SK-N-SH (cell line): ENCODE results near the gene SCTR. TPM values are rescaled to one million over a fixed set of nuclear protein-coding genes. Genes with fewer than 3 reads are reported as not detected.

Source experiments
- CTCF ChIA-PET: fragments of 300-600, 350-600 bp; formaldehyde crosslinking; extraction: SDS; loops from one replicate; lab custom pipeline; 2021; lab: Yijun Ruan, JAX
- POLR2A ChIA-PET: fragments of 350-600 bp; sonication (Branson Sonifier 250); formaldehyde crosslinking; extraction: SDS; loops from one replicate; lab custom pipeline; 2020; ENCODE audit warnings: antibody characterized with exemption, inconsistent platforms; lab: Yijun Ruan, JAX
- DNase-seq: peaks from one replicate; pipeline ENCODE4 v3.0.0; 2012
- H2AFZ ChIP-seq: fragments of 200-600 bp; sonication (generic); 2 replicates; pipeline ENCODE4 v1.8.1; 2016; ENCODE audit warnings: antibody characterized with exemption, mild to moderate bottlenecking, low read depth
- H3F3A ChIP-seq: fragments of 200-600 bp; sonication (generic); replicated peaks from 2 replicates; pipeline ENCODE3; 2016; ENCODE audit warnings: antibody characterized with exemption, mild to moderate bottlenecking; ENCODE audit not compliant: insufficient read depth
- H3K27ac ChIP-seq, 2 experiments: fragments of 200-500 bp in 1 of 2; fragments of 200-600 bp in 1 of 2; sonication (Bioruptor generic) in 1 of 2; sonication (generic), shearing (Covaris generic) in 1 of 2; 2 replicates each; pipeline versions ENCODE4 v1.5.1 to v1.6.1; 2014 to 2016; ENCODE audit warnings: low read depth in 2 of 2, inconsistent platforms in 1 of 2, low read length in 1 of 2, mild to moderate bottlenecking in 1 of 2, mixed read lengths in 1 of 2
- H3K27me3 ChIP-seq: fragments of 200-600 bp; sonication (generic), shearing (Covaris generic); 2 replicates; pipeline ENCODE4 v1.6.1; 2016; ENCODE audit warnings: mixed run types; ENCODE audit not compliant: insufficient read depth
- H3K36me3 ChIP-seq, 2 experiments: fragments of 200-500 bp in 1 of 2; fragments of 200-600 bp in 1 of 2; sonication (Bioruptor generic) in 1 of 2; sonication (generic) in 1 of 2; replicated peaks in 1 of 2; 2 replicates each; pipeline versions ENCODE3 to v1.5.1; 2014 to 2016; ENCODE audit warnings: low read length in 1 of 2, mild to moderate bottlenecking in 1 of 2; ENCODE audit not compliant: insufficient read depth in 2 of 2, control insufficient read depth in 1 of 2
- H3K4me1 ChIP-seq, 2 experiments: fragments of 200-500 bp in 1 of 2; fragments of 200-600 bp in 1 of 2; sonication (Bioruptor generic) in 1 of 2; sonication (generic), shearing (Covaris generic) in 1 of 2; 2 replicates each; pipeline versions ENCODE4 v1.5.1 to v1.6.1; 2014 to 2016; ENCODE audit warnings: low read depth in 1 of 2, low read length in 1 of 2, mixed run types in 1 of 2; ENCODE audit not compliant: insufficient read depth in 2 of 2, control insufficient read depth in 1 of 2
- H3K4me2 ChIP-seq: fragments of 200-600 bp; sonication (generic), shearing (Covaris generic); 2 replicates; pipeline ENCODE4 v1.6.1; 2017; ENCODE audit warnings: mixed run types
- H3K4me3 ChIP-seq, 2 experiments: fragments of 200-500 bp in 1 of 2; fragments of 200-600 bp in 1 of 2; sonication (Bioruptor generic) in 1 of 2; sonication (generic), shearing (Covaris generic) in 1 of 2; 2 replicates each; pipeline versions ENCODE4 v1.5.1 to v1.8.1; 2014 to 2016; ENCODE audit warnings: low read depth in 2 of 2, inconsistent platforms in 1 of 2, low read length in 1 of 2, mild to moderate bottlenecking in 1 of 2, mixed read lengths in 1 of 2, moderate library complexity in 1 of 2
- H3K79me2 ChIP-seq: fragments of 200-600 bp; sonication (generic); 2 replicates; pipeline ENCODE4 v1.8.1; 2017; ENCODE audit warnings: mild to moderate bottlenecking; ENCODE audit not compliant: insufficient read depth
- H3K9ac ChIP-seq: fragments of 200-600 bp; sonication (generic); 2 replicates; pipeline ENCODE4 v1.6.1; 2017; ENCODE audit warnings: mixed run types
- H3K9me2 ChIP-seq: fragments of 200-600 bp; sonication (generic); 2 replicates; pipeline ENCODE4 v1.6.1; 2017; ENCODE audit warnings: mixed run types
- H3K9me3 ChIP-seq: fragments of 200-600 bp; sonication (generic); 2 replicates; pipeline ENCODE4 v1.6.1; 2017; ENCODE audit warnings: mixed run types, mild to moderate bottlenecking, moderate library complexity
- H4K20me1 ChIP-seq: fragments of 200-600 bp; sonication (generic); 2 replicates; pipeline ENCODE4 v1.6.1; 2017; ENCODE audit warnings: mild to moderate bottlenecking, mixed run types; ENCODE audit not compliant: insufficient read depth
- CHD2 ChIP-seq: fragments of 150-350 bp; IDR thresholded peaks from 2 replicates; pipeline ENCODE4 v1.6.1; 2018; ENCODE audit warnings: low read length; ENCODE audit not compliant: partially characterized antibody
- ELF1 ChIP-seq: IDR thresholded peaks from 2 replicates; pipeline ENCODE4 v1.4.0; 2012
- FOSL2 ChIP-seq: IDR thresholded peaks from 2 replicates; pipeline ENCODE4 v1.4.0; 2012; ENCODE audit warnings: low read depth, mild to moderate bottlenecking, moderate library complexity, borderline replicate concordance
- FOXJ3 ChIP-seq: sonication (generic); formaldehyde crosslinking; IDR thresholded peaks from 2 replicates; pipeline ENCODE4 v1.5.1; 2020; ENCODE audit warnings: mild to moderate bottlenecking, missing genetic modification reagents
- GABPA ChIP-seq: IDR thresholded peaks from 2 replicates; pipeline ENCODE4 v1.4.0; 2012; ENCODE audit warnings: low read depth, mild to moderate bottlenecking
- GATA2 ChIP-seq: sonication (generic); formaldehyde crosslinking; IDR thresholded peaks from 2 replicates; pipeline ENCODE4 v1.5.0; 2020; ENCODE audit warnings: mild to moderate bottlenecking, missing genetic modification reagents
- JUND ChIP-seq: IDR thresholded peaks from 2 replicates; pipeline ENCODE4 v1.4.0; 2012
- MEF2A ChIP-seq: IDR thresholded peaks from 2 replicates; pipeline ENCODE4 v1.4.0; 2012; ENCODE audit warnings: low read depth, borderline replicate concordance
- NFIC ChIP-seq: IDR thresholded peaks from 2 replicates; pipeline ENCODE4 v1.4.0; 2012; ENCODE audit warnings: borderline replicate concordance
- NRF1 ChIP-seq: IDR thresholded peaks from 2 replicates; pipeline ENCODE4 v1.6.1; 2012; ENCODE audit warnings: low read depth, mild to moderate bottlenecking, low read length
- POLR2AphosphoS5 ChIP-seq: IDR thresholded peaks from 2 replicates; pipeline ENCODE4 v1.6.1; 2012; ENCODE audit warnings: low read depth, low read length
- RXRA ChIP-seq: IDR thresholded peaks from 2 replicates; pipeline ENCODE4 v1.4.0; 2012; ENCODE audit warnings: low read depth, mild to moderate bottlenecking, borderline replicate concordance
- SIN3A ChIP-seq: IDR thresholded peaks from 2 replicates; pipeline ENCODE4 v1.6.1; 2012; ENCODE audit warnings: low read depth, mild to moderate bottlenecking, low read length, moderate library complexity, borderline replicate concordance
- TAF1 ChIP-seq: IDR thresholded peaks from 2 replicates; pipeline ENCODE4 v1.6.1; 2012; ENCODE audit warnings: low read depth, mild to moderate bottlenecking, low read length, moderate library complexity, borderline replicate concordance
- WGBS: methylation state at CpG from one replicate; pipeline ENCODE4 v1.1.6; 2017; ENCODE audit warnings: low lambda C conversion rate; 5-methylcytosine and 5-hydroxymethylcytosine counted together
- polyA plus RNA-seq, 3 experiments: library from polyadenylated mRNA; depleted of rRNA; stranded (reverse); fragments of >200 nt; gene quantifications; 2 replicates each; pipeline ENCODE4 v1.2.3, GENCODE V29; 2012
- TF ChIP-seq, protein P1 (sequence below): IDR thresholded peaks from 2 replicates; pipeline ENCODE4 v1.4.0; 2012; ENCODE audit warnings: low read depth
- TF ChIP-seq, protein P2 (sequence below): fragments of 200-600 bp; sonication (generic); IDR thresholded peaks from 2 replicates; pipeline ENCODE4 v1.6.1; 2017; ENCODE audit warnings: antibody characterized with exemption, mild to moderate bottlenecking, moderate library complexity
- TF ChIP-seq, protein P3 (sequence below): IDR thresholded peaks from 2 replicates; pipeline ENCODE4 v1.4.0; 2012; ENCODE audit warnings: low read depth, borderline replicate concordance

Gene SCTR
- polyA plus RNA-seq, 1 of the 3 experiments (the other 2 are of a cell fraction) = not detected

DNA sequence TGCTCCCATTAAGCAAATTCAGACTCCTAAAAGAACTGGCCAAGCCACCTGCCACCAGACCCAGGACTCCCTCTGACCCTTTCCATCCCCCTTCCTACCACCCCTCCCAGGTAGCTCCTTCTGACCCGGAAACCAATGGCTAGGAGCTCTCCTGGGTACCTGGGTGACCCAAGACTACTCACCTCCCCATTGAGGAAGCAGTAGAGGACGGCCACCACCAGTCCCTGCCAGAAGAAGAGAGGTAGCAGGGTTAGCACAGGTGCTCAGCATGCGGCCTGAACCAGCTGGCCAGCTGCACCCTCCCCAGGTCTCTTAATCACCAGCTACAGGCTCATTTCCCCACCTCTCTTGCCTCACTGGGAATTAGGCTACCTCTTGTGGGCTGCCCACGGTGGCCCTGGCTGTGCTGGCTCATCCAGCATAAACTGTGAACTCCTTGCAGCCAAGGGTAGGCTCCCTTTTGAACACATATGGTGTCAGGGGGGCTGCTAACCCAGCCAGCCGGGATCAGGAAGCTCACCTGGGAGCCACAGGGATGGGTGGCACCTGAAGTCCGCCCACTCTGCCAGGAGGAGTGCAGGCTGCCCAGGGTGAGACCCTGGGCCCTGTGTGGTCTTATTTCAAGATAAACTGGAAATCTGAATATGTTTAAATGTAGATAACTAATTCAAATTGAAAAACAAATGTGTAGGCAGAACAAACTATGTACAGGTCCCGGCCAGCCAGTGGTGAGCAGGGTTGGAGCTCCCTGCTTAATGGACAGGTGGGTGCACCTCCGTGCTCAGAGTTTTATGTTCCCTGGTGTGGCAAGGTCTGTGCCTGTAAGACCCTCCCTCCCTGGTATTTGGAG, 82.7 kb downstream of the SCTR start:
- POLR2A ChIA-PET = no interaction called here
- WGBS = 48% methylated on average over 7 of the region's 8 CpGs
- Histone ChIP-seq H3K4me2 (no peak overlapping the region), H3K79me2 (no peaks in the 10 kb centered on the region), H4K20me1 (no peaks in the 10 kb centered on the region), H3K9me3 (no peaks in the 10 kb centered on the region), H3K27me3 (peaks cover 9% of the 10 kb centered on the region; the same call in 1 of the 2 replicates)
- no peak for TF ChIP-seq TAF1
- TF ChIP-seq NFIC = no peak
- TF ChIP-seq MEF2A = no peak
- no peak for TF ChIP-seq SIN3A
- no peak for TF ChIP-seq FOXJ3 (CRISPR knock-in tag)
- no peak for TF ChIP-seq CHD2
- no peak for TF ChIP-seq POLR2AphosphoS5
- TF ChIP-seq, protein P1, sequence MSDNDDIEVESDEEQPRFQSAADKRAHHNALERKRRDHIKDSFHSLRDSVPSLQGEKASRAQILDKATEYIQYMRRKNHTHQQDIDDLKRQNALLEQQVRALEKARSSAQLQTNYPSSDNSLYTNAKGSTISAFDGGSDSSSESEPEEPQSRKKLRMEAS = no peak
- no peak for TF ChIP-seq GATA2 (CRISPR knock-in tag)
- no peak for TF ChIP-seq NRF1
- no peak for TF ChIP-seq JUND
- TF ChIP-seq RXRA = no peak
- no peak for TF ChIP-seq GABPA
- TF ChIP-seq FOSL2 = no peak
- TF ChIP-seq, protein P2, sequence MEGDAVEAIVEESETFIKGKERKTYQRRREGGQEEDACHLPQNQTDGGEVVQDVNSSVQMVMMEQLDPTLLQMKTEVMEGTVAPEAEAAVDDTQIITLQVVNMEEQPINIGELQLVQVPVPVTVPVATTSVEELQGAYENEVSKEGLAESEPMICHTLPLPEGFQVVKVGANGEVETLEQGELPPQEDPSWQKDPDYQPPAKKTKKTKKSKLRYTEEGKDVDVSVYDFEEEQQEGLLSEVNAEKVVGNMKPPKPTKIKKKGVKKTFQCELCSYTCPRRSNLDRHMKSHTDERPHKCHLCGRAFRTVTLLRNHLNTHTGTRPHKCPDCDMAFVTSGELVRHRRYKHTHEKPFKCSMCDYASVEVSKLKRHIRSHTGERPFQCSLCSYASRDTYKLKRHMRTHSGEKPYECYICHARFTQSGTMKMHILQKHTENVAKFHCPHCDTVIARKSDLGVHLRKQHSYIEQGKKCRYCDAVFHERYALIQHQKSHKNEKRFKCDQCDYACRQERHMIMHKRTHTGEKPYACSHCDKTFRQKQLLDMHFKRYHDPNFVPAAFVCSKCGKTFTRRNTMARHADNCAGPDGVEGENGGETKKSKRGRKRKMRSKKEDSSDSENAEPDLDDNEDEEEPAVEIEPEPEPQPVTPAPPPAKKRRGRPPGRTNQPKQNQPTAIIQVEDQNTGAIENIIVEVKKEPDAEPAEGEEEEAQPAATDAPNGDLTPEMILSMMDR = no peak
- TF ChIP-seq, protein P3, sequence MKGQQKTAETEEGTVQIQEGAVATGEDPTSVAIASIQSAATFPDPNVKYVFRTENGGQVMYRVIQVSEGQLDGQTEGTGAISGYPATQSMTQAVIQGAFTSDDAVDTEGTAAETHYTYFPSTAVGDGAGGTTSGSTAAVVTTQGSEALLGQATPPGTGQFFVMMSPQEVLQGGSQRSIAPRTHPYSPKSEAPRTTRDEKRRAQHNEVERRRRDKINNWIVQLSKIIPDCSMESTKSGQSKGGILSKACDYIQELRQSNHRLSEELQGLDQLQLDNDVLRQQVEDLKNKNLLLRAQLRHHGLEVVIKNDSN = no peak
- TF ChIP-seq ELF1 = no peak
- TF ChIP-seq, all 33 proteins: peak for 0
- no peak overlapping the region for H3K4me3 ChIP-seq
- peaks cover 0 to 6% of the 10 kb centered on the region in 2 experiments; a peak in 1 of 4 replicates for H3K4me1 ChIP-seq
- CTCF ChIA-PET = interaction anchor here (0.8 to 2.6 kb wide), 3 partner anchors 21 to 76 kb away, joined by 3 to 17 read pairs (median 3); no protein-coding TSS in a partner anchor
- no peaks in the 10 kb centered on the region for H3K36me3 ChIP-seq
- H3K9me2 ChIP-seq = no peaks in the 10 kb centered on the region
- H3K9ac ChIP-seq = no peak overlapping the region
- H2AFZ ChIP-seq = no peak overlapping the region
- H3K27ac ChIP-seq = no peak overlapping the region
- no peaks in the 10 kb centered on the region for H3F3A ChIP-seq
- no peak for DNase-seq
